IPS-11a (cell line): ENCODE results near the gene PARD3.
"Not testable (repeated sequence)": the region's sequence is repeated elsewhere in the genome, so short reads cannot be mapped to it uniquely, and the experiment has no call there.

Experiments used
- H3K4me3 ChIP-seq: one replicate; pipeline ENCODE4 v1.5.1; 2013; ENCODE audit warnings: low read depth, low read length, control low read depth

Gene PARD3

GRCh38 chr10:34800624-34801023, 14.5 kb downstream of the PARD3 start:
- no peak overlapping the region for H3K4me3 ChIP-seq

GRCh38 chr10:34798654-34799053, 16.4 kb downstream of the PARD3 start:
- H3K4me3 ChIP-seq = no peak overlapping the region

- H3K4me3 ChIP-seq = no peak overlapping the region
These were observed 17.9 kb downstream of the PARD3 start for GRCh38 chr10:34797155-34797554.

- no peak overlapping the region for H3K4me3 ChIP-seq
These were observed 19.0 kb downstream of the PARD3 start for GRCh38 chr10:34796133-34796532.

DNA sequence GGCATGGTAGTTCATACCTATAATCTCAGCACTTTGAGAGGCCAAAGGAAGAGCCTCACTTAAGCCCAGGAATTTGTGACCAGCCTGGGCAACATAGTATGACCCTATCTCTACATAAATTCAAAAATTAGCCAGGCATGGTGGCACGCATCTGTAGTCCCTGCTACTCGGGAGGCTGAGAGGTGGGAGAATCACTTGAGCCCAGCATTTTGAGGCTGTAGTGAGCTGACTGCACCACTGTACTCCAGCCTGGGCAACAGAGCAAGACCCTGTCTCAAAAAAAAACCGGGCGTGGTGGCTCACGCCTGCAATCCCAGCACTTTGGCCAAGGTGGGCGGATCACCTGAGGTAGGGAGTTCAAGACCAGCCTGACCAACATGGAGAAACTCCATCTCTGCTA, 19.8 kb downstream of the PARD3 start:
- H3K4me3 ChIP-seq = no peak overlapping the region

GRCh38 chr10:34794835-34795234, 20.3 kb downstream of the PARD3 start:
- no peak overlapping the region for H3K4me3 ChIP-seq

DNA sequence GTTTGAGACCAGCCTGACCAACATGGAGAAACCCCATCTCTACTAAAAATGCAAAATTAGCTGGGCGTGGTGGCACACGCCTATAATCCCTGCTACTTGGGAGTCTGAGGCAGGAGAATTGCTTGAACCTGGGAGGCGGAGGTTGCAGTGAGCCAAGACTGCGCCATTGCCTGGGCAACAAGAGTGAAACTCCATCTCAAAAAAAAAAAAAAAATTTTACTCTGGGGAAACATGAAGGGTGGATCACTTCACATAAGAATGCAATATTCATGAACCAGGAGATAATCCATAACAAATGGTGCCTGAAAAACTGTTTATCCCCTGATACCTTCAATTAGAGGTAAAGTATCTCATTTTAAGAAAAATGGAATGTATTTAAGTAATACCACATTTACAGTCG, 21.5 kb downstream of the PARD3 start:
- H3K4me3 ChIP-seq = not testable (repeated sequence)

DNA sequence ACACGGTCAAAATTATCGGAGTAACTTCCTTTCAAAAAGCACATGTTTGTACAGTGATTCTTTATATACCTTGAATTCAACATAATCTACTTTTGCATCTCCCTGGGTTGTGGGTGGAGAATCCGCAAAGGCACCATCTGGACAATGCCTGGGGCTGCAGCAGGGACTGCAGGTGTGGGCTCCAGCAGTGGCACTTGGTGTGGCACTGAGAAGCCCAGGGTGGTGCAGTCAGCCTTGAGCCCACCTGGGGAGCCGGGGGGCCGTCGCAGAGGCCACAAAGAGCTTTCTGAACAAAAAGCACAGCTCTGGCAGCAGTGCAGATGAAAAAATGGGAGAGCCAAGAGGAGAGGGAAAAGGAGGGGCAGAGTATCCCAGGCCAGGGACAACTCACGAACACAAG, 22.2 kb downstream of the PARD3 start:
- H3K4me3 ChIP-seq = no peak overlapping the region

GRCh38 chr10:34791947-34792346, 23.1 kb downstream of the PARD3 start:
- H3K4me3 ChIP-seq = no peak overlapping the region

DNA sequence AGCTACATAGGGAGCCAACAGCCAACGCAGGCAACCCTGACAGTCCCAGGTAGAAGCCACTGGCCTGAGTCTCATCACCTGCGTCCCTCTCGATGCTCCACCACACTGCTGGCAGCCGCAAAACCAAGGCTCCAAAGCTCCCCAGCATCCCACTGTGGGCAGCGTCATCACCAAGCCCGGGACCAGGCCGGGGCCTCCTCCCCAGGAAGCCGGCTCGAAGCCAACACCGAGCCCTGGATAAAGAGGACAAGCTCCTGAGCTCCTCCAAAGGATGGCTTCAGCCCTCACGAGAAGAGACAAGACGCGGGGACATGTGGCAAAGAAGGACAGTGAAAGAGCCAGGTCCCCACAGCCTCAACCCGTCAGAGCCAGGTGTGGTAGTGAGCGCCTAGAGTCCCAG, 23.9 kb downstream of the PARD3 start:
- H3K4me3 ChIP-seq = no peak overlapping the region

GRCh38 chr10:34789966-34790506, 25.1 kb downstream of the PARD3 start:
- H3K4me3 ChIP-seq = no peak overlapping the region

DNA sequence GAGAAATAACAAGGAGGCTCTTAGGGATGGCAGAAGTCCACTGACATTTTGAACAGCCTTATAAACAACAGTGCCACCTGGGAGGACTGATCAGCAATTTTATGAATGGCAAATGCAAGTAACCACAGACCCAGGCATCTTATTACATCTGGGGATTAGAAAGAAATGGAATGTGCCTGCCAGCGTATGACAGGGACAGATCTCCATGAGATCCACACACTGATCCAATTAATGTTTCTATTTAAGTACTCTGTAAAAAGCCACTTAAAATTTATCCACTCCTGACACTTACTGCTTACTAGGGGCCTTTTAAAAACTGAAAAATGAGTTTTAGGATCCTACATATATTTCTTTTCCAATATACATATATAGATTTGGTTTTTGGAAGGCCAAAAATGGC, 28.6 kb downstream of the PARD3 start:
- H3K4me3 ChIP-seq = no peak overlapping the region

DNA sequence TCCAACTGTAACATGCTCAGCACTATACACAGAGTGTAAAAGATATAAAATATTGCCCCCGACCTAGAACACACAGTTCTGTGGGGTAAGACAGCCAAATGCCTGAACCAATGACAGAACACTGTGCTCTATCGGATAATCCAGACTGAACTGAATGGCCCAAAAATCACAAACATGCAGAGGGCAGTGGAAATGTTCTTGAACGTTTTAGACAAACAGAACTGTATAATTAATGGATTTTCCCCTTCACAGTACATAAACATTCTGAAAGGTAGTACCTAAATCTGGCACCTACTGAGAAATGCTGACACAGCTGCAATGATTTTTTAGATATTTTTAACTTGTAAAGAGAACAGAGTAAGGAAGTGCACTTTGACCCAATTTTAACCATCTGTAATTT, 33.4 kb downstream of the PARD3 start:
- H3K4me3 ChIP-seq = no peak overlapping the region

DNA sequence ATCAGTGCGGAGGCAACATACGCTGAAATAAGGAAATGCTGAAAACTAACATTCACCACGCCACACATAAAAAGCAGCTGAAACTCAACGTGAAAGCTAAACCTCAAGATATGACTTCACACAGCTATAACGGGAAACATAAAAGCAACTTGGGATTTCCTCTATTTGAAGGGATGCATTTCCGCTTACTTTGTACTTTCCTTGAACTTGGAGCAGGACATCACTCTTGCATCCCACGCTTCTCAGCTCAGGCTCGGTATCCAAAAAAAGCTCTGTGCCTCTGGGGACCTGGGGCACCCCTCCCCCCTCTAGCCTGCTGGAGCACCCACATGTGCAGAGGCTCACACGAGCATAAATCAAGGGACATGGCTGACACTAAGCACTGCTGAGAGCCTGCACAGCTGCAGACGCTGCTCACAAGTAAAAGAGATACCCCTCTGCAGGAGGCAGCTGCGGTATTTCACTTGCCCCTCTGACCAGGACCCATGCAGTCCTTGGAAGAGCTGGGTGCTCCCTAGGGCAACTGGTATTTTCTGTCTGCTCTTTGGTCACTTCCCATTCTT, 34.2 kb downstream of the PARD3 start:
- H3K4me3 ChIP-seq = no peak overlapping the region

- H3K4me3 ChIP-seq = no peak overlapping the region
These were observed 36.9 kb downstream of the PARD3 start for GRCh38 chr10:34778237-34778636.

- H3K4me3 ChIP-seq = no peak overlapping the region
These were observed 38.9 kb downstream of the PARD3 start for GRCh38 chr10:34776090-34776690.

- no peak overlapping the region for H3K4me3 ChIP-seq
These were observed 40.0 kb downstream of the PARD3 start for GRCh38 chr10:34775044-34775637.

- H3K4me3 ChIP-seq = no peak overlapping the region
These were observed 41.2 kb downstream of the PARD3 start for GRCh38 chr10:34773636-34774630.

GRCh38 chr10:34771525-34771924, 43.6 kb downstream of the PARD3 start:
- H3K4me3 ChIP-seq = no peak overlapping the region

GRCh38 chr10:34771106-34771505, 44.0 kb downstream of the PARD3 start:
- H3K4me3 ChIP-seq = no peak overlapping the region

DNA sequence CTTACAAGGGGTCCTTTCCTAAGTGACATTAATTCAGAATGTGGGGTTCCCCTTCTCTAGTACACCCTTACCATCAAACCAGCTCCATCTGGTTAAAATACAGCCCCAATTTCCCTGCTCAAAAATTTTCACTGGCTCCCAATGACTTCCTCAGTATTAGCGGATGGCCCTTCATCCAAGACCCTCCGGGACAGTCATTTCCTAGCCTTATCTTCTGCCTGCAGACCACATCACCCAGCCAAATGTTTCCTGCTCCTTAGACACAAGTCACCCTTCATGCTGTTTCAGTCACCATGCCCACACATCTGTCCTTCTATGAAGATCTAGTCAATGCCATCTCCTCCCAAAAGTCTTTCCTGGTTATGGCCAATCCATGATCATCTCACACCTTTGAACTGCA, 45.2 kb downstream of the PARD3 start:
- no peak overlapping the region for H3K4me3 ChIP-seq
